Body of pancreas (tissue), 4 donors: ENCODE data around the gene TMEM50A.
"Not testable (repeated sequence)": the region's sequence is repeated elsewhere in the genome, so short reads cannot be mapped to it uniquely, and the experiment has no call there.

Source experiments
- POLR2A ChIP-seq, 3 donors: fragments of 450-650 bp; IDR thresholded peaks; one replicate each; pipeline ENCODE4 v1.6.1; 2016; ENCODE audit warnings: antibody characterized with exemption in 3 of 3, mild to moderate bottlenecking in 2 of 3
- TF ChIP-seq, protein P1 (sequence below), 7 experiments: fragments of 450-650 bp in 4 of 7; fragments of 200-600 bp in 3 of 7; sonication (generic) in 3 of 7; IDR thresholded peaks; one replicate each; pipeline ENCODE4 v1.5.1; 2016 to 2019; ENCODE audit warnings: antibody characterized with exemption in 7 of 7

DNA sequence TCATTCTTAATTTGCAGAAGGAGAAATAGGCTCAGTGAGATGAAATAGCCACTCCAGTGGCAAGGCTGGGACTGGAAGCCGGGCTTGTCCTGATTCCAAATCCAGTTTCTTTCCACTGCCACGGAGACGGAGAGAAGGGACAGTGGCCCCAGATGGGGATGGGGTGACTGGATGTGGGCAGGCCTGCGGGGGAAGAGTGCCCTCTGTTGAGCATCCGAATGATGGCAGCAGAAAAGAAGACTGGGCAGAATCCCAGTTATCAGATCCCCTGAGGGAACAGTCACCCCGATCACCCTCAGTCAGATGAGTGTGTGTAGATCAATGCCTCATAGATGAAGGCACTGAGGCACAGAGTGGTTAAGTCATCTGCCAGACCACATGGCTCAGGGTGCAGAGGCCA is 48.1 kb upstream of the TMEM50A start:
- TF ChIP-seq POLR2A (IDR thresholded peaks at IDR 0.05): not testable (repeated sequence)
- TF ChIP-seq, protein P1, sequence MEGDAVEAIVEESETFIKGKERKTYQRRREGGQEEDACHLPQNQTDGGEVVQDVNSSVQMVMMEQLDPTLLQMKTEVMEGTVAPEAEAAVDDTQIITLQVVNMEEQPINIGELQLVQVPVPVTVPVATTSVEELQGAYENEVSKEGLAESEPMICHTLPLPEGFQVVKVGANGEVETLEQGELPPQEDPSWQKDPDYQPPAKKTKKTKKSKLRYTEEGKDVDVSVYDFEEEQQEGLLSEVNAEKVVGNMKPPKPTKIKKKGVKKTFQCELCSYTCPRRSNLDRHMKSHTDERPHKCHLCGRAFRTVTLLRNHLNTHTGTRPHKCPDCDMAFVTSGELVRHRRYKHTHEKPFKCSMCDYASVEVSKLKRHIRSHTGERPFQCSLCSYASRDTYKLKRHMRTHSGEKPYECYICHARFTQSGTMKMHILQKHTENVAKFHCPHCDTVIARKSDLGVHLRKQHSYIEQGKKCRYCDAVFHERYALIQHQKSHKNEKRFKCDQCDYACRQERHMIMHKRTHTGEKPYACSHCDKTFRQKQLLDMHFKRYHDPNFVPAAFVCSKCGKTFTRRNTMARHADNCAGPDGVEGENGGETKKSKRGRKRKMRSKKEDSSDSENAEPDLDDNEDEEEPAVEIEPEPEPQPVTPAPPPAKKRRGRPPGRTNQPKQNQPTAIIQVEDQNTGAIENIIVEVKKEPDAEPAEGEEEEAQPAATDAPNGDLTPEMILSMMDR (IDR thresholded peaks at IDR 0.05): peak in 1 of 7 experiments; percentile 8
